ENCODE measurements around the gene SYAP1. TPM values are rescaled to one million over a fixed set of nuclear protein-coding genes. Genes with fewer than 3 reads are reported as not detected.

Gene SYAP1
- total and polyA plus RNA-seq, 9 of the 15 experiments (the other 6 are each of a cell fraction or from before 2014, with no cell fraction given), result 5.7 to 35.3 (median 27.6) TPM

GRCh38 chrX:16719334-16720084 lies at the start of gene SYAP1 (continued):
- TF ChIP-seq GABPA (tag; conservative IDR thresholded peaks at IDR 0.05; ENCODE audit: low read depth) (peak; percentile 94), ZZZ3 (IDR thresholded peaks at IDR 0.05) (no peak), POLR2G (IDR thresholded peaks at IDR 0.05; ENCODE audit: low read depth, low read length) (peak; percentile 100), SNRNP70 (optimal IDR thresholded peaks at IDR 0.05; ENCODE audit: low read depth, low read length) (no peak), ATF2 (CRISPR knock-in tag; IDR thresholded peaks at IDR 0.05) (peak; percentile 58; the same call in 1 of the 2 replicates), ZSCAN32 (CRISPR knock-in tag; IDR thresholded peaks at IDR 0.05) (no peak), E2F6 (IDR thresholded peaks at IDR 0.05; ENCODE audit: borderline replicate concordance in 1 of 2, extremely low read depth in 1 of 2, insufficient read depth in 1 of 2, insufficient read length in 1 of 2, low read depth in 1 of 2, low read length in 1 of 2, poor library complexity in 1 of 2, severe bottlenecking in 1 of 2) (peak in 1 of 2 experiments; percentile 24), ETV5 (CRISPR knock-in tag; IDR thresholded peaks at IDR 0.05; ENCODE audit: low read depth) (peak; percentile 90), ZFP91 (CRISPR knock-in tag; IDR thresholded peaks at IDR 0.05) (no peak), HMGXB4 (CRISPR knock-in tag; IDR thresholded peaks at IDR 0.05) (no peak), RUNX1 (IDR thresholded peaks at IDR 0.05; ENCODE audit: low read depth) (no peak), KLF16 (IDR thresholded peaks at IDR 0.05) (no peak), DDX20 (tag; IDR thresholded peaks at IDR 0.05; ENCODE audit: low read depth) (no peak), PHF21A (IDR thresholded peaks at IDR 0.05; ENCODE audit: borderline replicate concordance, low read depth) (no peak), KLF6 (CRISPR knock-in tag; IDR thresholded peaks at IDR 0.05; ENCODE audit: borderline replicate concordance) (no peak), SMARCE1 (IDR thresholded peaks at IDR 0.05) (no peak), TRIM24 (IDR thresholded peaks at IDR 0.05) (no peak), ESRRB (CRISPR knock-in tag; IDR thresholded peaks at IDR 0.05; ENCODE audit: borderline replicate concordance) (no peak), CHAMP1 (IDR thresholded peaks at IDR 0.05) (no peak), BDP1 (IDR thresholded peaks at IDR 0.05; ENCODE audit: insufficient read depth, insufficient read length) (no peak)

All from K562 (cell line).